Activated gamma-delta T cell treated with Interleukin-2 at 50 U/mL for 16 hours (primary cell): Measurements from ENCODE around the gene CDIP1.
A peak's percentile ranks its signal among the peaks of the same experiment; 100 is the strongest.

ENCODE experiments used
- DNase-seq: peaks from one replicate; pipeline ENCODE4 v3.0.0-alpha.2; 2020

Gene CDIP1

DNA sequence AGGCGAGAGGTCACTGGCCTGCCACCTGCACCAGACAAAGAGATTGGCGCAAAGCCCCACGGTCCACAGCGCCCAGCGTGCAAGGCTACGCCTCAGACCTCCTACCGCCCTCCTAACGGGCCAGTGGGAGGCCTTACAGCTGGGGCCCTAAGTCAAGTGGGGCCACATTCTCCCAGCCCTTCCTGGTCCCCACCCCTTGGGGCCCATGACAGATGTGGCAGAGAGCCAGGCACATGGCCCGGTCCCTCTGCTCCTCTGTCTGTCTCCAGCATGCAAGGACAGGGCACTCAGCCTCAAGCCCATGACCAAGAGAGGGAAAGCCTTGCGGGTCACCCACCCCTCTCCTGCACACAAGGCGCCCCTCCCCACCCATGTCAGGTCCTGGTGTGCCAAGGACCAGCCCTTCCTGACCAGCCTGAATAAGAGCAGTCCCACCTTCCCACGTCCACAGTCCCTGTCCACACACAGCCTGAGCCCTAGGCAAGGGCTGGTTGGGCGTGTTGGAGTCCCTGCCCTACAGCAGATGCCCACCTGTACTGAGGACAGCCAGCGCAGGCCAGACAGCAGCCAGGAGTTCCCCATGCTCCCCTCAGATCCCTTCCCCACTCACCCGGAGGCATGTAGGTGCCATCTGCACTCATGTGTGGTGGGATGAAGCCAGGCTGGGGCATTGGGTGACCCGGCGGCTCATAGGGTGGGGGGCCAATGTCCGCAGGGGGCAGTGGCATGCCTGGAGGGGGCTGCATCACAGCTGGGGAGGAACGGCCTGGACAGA is 25.3 kb downstream of the CDIP1 start:
- DNase-seq = no peak

DNA sequence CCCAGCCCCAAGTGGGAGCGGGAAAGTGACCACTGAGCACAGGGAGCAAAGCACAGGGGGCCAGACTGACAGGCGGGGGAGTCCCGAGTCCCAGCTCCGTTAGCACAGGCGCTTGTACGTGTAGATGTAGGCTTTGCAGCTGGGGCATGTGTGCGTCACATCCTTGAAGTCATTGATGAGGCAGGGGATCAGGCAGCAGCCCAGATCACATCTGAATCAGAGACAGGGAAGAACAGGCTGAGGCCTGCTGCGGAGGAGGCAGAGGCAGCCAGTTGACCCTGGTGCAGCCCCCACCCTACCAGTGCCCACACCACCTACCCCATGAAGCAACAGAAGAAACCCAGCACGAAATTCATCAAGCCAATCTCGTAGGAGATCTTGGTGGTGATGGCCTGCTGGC is 26.1 kb downstream of the CDIP1 start:
- DNase-seq = no peak

DNA sequence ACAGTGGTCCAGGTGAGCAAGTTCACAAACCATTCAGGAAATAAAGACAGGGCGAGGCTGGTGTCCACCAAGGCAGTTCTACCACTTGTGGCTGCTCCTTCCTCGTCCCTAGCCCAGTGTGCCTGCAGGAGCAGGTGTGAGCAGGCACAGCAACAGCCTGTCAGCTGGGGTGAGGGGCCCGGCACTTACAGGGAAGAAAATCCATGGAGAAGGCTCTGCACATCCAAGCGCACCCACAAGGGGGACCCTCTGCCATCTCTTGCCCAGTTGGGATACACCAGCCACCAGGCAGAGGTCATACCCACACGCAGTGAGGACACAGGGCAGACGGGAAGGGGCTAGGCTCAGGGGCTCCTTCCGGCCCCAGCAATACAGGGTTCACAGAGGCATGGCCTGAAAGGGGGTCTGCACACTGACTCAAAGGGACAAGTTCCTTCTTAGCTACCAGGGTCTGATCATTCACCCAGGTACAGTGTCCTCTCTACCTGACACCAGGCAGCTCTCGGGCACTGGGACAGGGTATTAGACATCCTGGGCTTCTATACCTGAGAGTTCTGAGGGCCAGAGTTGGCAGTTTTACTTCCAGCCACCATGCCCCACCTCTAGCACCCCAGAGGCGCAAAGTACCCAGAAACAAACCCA is 27.0 kb downstream of the CDIP1 start:
- DNase-seq = no peak

DNA sequence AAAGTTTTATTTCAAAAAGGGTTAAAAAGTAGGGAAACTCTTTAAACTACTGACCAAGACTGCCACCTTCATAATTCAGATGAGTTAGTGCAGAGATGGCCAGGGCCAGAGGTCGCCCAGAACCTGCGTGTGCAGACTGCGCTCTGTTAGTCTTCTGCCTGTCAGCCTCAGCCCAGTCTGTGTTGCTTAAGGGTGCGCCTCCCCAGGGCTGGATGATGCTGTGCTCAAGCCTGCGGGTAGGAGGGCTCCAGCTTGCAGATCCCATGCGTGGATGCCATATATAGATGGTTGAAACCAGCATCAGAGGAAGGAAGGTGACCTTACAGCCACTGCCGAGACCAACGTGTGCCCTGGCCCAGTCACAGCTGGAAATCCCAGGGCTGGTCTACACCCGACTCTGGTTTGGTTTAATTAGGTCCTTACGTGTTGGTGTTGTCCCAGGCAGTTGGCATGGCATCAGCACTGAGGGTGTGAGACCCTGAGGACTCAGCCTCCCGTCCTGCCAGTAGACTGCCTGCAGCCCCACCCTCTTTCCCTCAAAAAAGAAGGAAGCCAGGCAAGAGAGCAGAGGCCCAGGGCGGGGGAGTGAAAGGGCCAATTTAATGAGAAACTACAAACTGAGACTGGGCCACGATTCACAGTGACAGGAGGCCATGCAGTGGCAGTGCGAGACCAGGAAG is 27.7 kb downstream of the CDIP1 start:
- DNase-seq = no peak

DNA sequence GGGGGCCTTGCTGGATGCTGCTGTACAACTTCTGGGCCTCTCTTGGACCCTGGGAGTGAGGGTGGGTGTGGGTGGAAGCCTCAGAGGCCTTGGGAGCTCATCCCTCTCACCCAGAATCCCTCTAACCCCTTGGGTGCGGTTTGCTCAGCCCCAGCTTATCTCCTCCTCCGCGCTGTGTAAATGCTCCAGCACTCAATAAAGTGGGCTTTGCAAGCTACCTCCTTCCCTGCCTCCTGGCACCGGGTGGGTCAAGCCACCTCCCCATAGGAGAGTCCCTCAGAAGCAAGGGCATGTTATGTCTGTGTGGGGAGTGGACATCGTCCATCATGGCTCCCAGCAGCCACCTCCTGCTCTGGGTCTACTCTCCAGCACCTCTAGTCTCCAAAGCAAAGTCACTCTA is 28.4 kb downstream of the CDIP1 start:
- no peak for DNase-seq

DNA sequence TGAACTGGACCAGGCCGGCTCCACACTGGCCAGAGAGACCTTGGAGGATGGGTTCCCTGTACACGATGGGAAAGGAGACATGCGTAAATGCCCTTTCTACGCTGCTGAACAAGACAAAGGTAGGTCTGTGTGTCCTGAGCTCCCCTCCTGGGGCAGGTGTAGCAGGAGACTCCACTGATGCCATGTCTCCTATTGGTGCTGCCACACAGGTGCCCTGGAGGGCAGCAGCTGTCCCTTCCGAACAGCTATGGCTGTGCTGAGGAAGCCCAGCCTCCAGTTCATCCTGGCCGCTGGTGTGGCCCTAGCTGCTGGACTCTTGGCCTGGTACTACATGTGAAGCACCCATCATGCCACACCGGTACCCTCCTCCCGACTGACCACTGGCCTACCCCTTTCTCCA is 29.2 kb downstream of the CDIP1 start:
- no peak for DNase-seq

DNA sequence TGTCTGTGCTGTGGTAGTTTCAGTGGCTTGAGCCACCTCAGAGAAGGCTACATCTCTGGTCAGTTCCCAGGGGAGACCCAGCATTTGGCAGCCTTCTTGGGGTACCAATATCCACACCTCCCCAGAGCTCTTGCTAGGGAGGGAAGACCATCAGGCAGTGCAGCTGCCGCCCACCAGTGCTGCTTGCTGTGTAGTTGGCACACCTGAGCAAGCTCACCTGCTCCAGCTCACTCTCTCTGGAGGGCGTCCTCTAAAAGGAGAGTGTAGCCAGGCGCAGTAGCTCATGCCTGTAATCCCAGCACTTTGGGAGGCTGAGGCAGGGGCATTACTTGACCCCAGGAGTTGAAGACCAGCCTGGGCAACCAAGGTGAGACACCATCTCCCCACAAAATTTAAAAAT is 29.8 kb downstream of the CDIP1 start:
- no peak for DNase-seq

DNA sequence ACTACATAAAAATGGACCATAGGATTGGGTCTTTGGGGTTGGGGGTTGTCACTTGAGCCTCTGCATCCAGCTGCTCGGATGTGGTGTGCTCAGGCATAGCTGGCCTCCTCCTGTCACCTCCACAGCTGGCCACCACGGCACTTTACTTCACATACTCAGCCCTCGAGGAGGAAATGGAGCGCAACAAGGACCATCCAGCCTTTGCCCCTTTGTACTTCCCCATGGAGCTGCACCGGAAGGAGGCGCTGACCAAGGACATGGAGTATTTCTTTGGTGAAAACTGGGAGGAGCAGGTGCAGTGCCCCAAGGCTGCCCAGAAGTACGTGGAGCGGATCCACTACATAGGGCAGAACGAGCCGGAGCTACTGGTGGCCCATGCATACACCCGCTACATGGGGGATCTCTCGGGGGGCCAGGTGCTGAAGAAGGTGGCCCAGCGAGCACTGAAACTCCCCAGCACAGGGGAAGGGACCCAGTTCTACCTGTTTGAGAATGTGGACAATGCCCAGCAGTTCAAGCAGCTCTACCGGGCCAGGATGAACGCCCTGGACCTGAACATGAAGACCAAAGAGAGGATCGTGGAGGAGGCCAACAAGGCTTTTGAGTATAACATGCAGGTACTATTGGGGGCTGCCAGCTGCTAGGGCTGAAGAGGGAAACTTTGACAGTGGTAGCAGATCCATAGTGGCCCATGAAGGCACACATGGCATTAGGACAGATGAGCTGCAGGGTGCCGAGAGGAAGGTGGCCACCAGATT is 30.8 kb downstream of the CDIP1 start:
- no peak for DNase-seq

DNA sequence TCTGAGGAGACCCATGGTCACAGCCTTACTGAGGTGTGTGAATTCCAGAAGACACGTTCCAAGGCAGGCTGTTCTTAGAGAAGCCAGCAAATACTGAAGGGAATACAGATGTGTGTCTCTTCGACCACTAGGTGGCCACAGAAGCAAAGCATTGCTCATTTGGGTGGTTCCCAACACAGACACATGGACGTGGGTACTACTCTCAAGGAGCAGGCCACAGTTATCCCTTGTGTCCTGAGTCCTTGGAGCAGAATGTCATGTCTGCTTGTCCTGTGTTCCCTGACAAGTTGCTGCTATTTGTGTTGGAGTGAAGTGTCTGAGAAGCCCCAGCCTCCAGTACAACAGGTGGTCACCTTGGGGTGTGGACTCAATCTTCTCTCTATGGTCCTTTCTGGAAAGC is 32.1 kb downstream of the CDIP1 start:
- DNase-seq = peak; percentile 53

DNA sequence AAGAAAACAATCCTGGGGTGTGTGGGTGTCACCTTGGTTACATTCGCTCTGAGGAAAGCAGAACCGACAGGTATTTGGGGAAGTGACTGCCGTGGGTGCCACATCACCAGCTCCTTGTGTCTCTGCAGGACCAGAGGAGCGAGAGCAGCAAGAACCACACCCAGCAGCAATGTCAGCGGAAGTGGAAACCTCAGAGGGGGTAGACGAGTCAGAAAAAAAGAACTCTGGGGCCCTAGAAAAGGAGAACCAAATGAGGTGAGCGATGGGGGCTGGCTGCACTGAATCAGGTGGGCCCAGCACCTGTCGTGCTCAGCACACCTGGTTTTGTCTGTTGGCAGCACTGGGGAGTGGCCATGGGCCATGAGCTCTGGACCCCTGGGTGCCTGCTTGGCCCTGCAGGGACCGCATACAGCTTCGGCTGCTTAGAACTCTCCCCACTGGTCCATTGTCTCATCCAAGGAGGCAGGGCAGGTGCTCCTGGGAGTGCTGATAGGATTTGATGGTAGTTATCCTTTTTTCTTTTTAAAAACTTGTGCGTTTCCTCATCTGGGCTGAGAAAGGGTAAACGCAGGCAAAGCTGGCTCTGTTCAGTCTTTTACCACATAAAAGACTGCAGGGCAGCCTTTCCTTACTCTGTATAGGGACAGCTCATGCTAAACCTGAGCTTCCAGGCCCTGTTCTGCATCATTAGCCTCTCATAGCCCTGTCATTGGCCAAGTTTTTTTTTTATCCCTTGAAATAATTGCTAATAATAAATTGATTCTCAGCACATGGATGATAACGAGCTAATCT is 33.0 kb downstream of the CDIP1 start:
- DNase-seq = peak; percentile 75

DNA sequence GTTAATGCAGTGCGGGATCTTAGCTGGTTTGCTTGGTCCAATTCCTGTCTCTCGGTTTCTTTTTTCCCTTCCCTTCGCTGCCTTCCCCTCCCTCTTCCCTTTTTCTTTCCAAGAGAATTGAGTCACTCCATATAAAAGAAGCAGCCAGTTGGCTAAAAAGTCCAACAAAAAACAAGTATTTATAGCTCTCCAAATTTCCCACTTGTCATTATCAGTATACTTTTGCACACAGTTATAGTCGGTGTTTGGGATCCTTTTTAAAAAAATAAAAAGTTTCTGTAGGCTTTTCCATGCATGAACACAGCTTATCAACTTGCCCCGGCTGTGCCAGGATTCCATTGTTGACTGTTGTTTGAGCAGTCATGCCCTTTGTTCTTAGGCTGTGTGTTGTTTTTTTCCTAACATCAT is 37.5 kb downstream of the CDIP1 start:
- DNase-seq = no peak

DNA sequence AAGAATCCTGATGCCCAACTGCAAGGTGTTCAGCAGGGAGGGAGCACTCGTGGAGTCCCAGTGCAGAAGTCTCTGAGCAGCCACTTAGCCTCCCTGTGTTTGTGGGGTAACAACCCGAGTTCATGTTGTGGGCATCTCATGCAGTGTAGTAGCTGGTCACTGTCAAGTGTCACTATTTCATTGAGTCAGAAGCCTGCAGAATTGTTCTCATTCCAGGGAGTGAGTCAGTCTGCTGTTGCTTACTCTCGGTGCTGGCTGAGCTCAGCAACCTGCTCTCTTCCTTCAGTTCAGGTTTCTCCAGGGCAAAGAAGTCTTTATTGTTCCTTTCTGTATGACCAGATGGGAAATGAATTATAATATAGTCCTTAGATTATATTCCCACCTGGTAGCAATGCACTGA is 38.3 kb downstream of the CDIP1 start:
- DNase-seq = no peak

DNA sequence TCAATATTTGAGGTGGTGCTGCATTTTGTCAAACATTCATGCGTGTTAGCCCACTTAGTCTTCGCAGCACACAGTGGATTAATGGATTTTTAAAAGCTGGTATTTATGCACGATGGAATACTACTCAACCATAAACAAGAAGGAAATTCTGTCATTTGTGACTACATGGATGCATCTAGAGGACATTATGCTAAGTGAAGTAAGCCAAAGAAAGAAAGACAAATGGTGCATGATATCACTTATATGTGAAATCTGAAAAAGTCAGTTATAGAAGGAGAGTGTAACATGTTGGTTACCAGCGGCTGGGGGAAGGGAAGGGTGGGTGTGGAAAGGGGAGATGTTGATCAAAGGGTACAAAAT is 39.4 kb downstream of the CDIP1 start:
- no peak for DNase-seq

DNA sequence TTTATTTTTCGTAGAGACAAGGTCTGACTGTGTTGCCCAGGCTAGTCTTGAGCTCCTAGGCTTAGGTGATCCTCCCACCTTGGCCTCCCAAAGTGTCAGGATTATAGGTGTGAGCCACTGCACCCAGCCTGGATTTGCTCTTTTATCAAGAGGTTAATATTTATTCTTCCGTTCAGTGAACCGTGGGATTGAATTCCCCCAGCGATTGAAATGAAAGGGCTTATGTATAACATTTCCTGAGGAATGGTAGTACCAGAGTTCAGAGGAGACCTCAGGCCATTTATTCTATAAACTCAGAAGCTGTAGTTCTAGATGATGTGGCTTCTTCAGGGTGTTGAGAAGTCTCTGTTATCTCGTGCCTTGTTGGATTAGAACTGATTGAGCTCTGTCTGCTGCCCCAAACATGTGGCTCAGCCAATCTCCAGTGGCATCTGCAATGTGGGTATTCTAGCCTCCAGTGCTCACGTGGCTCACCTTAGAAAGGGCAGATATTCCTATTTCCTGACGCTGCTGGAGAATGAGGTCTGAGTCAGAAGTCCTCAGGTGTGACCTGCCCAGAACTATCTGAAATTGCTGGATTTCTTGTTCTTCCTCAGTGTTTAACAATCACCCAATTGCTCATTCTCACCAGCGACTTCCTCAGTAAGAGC is 39.9 kb downstream of the CDIP1 start:
- no peak for DNase-seq

DNA sequence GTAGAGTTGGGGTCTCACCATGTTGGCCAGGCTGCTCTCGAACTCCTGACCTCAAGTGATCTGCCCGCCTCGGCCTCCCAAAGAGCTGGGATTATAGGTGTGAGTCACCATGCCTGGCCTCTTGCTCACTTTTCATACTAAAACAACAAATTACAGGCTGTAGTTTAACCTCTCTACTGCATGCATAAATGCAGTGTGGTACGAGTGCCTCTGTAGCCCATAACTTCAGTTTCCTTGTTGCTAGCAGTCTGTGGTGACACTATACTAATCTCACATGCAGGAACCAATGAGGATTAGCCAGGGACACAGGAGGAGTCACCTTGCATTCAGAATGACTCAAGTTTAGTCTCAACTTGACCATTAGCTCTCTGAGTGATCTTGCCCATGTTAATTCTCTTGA is 42.3 kb downstream of the CDIP1 start:
- no peak for DNase-seq

DNA sequence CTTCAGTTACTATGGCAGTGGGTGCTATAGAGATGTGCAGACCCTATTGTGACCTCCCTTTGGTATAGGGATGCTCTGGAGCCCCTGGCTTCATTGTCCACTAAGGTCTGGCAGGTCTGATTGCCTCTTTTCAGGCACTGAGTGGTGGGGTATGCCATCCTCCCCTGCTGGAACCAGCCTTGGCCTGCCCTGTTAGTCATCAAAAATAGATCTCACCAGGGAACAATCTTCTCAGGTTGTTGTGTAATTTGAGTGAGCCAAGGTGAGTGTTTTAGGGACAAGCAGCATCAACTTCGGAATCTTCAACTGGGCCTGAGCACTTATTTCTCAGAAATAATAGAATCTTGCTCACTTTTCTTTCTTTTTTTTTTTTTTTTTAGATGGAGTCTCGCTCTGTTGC is 42.8 kb downstream of the CDIP1 start:
- no peak for DNase-seq

DNA sequence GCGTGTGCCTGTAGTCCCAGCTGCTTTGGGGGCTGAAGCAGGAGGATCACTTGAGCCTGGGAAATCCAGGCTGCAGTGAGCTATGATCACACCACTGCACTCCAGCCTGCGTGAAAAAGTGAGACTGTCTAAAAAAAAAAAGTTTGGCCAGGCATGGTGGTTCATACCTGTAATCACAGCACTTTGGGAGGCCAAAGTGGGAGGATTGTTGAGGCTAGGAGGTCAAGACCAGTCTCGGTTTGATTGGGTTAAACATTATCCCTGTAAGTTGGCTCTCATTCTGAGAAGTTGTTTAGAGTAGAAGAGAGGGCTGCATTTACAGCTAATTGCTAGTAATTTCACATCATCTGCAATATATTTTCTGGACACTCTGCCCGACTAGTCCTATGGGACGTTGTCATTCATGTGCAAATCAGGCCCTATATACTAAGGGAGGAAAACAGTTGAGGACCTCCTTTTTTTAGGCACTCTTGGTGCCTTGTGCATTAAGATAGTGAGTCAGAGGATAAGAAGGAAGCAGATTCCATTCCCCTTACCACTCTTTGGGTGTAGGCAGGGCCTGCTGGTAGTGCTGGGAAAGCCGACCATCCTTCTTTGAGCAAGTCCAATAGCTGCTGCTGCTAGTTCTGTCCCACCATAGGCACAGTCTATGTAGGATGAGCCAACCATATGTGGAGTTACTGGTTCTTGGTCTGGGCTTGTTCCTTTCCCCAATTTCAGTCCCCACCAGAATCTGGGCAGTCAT is 43.7 kb downstream of the CDIP1 start:
- DNase-seq = no peak

DNA sequence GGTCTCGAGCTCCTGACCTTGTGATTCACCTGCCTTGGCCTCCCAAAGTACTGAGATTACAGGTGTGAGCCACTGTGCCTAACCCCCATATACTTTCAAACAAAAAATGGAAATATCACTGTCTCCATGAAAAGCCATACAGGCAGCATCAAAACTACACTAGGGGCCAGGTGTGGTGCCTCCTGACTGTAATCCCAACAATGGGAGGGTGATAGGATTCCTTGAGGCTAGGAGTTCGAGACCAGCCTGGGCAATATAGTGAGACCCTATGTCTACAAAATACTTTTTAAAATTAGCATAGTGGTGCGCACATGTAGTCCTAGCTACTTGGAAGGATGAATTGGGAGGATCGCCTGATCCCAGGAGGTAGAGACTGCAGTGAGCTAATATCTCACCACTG is 46.7 kb downstream of the CDIP1 start:
- no peak for DNase-seq

DNA sequence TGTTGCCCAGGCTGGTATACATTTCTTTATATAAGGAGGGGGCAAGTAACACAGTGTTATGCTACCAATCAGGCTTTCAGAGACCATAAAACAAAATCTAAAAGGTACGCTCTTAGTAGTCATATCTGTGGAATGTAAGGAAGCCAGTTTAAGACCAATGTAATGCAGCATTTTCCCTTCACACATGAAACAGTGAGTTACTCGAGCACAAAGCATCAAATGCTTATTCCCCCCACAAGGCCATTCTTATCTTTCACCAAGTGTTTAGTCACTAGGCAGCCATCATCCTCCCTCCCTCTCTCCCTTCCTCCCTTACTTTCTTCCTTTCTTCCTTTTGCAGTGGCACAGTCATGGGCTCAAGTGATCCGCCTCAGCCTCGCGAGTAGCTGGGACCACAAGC is 49.5 kb downstream of the CDIP1 start:
- DNase-seq = no peak

DNA sequence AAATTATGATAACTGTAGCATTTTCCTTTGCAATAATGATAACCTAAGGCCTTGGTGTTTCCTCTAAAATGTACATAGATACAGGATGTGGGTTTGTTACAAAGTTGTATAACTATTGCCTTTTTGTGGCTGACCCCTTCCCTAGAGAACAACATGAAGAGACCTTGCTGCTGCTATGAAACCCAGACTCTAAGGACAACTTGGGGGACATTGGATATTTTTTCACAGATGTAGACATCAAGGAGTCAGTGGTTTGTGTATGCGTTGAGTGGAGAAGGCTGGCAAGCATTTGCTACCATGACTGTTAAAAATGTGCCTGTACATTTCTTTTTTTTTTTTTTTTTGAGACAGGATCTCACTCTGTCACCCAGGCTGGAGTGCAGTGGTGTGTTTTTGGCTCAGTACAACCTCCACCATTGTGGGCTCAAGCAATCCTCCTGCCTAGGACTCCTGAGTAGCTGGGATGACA is 50.0 kb downstream of the CDIP1 start:
- no peak for DNase-seq

DNA sequence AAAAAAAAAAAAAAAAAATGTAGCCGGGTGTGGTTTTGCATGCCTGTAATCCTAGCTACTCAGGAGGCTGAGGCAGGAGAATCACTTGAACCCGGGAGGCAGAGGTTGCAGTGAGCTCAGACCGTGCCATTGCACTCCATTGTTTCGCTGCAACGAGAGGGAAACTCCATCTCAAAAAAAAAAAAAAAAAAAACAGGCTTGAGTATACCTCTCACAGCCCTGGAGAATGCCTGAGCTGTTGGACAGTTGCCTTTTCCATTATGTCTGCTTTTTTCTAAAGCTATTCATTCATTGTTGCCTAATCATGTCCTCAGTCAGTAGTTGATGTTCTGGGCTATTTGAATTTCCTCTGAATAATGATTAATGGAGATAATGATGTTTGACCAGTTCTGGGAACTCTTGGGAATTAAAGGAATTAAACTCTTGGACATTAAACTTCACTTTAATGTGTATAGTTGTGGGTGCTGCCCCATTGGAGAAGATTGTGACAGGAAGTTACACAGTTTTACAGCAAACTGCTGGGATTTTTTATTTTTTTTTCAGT is 50.5 kb downstream of the CDIP1 start:
- no peak for DNase-seq
